ENCODE data around the gene CTRB1. TPM values are rescaled to one million over a fixed set of nuclear protein-coding genes. Genes with fewer than 3 reads are reported as not detected.
A peak's percentile ranks its signal among the peaks of the same experiment; 100 is the strongest.

The CTRB1 gene
- total RNA-seq, 1 experiment from 2014 or later: not detected

DNA sequence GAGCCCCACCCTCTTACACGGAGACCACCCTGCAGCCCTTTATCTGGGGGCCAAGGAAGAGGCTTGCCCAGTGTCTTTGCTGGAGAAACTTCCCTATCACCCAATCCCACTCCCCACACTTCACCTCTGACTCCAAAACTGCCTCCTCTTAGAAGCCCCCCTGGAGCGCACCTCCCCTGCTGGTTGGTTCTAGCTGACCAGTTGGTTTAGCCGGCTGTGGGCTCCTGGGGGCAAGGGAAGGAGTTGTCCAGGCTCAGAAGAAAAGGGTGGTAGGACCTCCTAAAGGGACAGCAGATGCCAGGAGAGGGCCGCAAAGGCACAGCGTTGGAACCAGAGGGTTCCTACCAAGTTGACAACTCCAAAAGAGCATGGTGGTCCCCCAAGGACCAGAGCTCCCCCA, 30.7 kb downstream of the CTRB1 start:
- POLR2A ChIA-PET (ENCODE audit: unreplicated experiment): interaction anchor here (0.6 to 0.9 kb wide), 2 partner anchors 31 to 80 kb away, joined by 4 read pairs; no protein-coding TSS in a partner anchor

DNA sequence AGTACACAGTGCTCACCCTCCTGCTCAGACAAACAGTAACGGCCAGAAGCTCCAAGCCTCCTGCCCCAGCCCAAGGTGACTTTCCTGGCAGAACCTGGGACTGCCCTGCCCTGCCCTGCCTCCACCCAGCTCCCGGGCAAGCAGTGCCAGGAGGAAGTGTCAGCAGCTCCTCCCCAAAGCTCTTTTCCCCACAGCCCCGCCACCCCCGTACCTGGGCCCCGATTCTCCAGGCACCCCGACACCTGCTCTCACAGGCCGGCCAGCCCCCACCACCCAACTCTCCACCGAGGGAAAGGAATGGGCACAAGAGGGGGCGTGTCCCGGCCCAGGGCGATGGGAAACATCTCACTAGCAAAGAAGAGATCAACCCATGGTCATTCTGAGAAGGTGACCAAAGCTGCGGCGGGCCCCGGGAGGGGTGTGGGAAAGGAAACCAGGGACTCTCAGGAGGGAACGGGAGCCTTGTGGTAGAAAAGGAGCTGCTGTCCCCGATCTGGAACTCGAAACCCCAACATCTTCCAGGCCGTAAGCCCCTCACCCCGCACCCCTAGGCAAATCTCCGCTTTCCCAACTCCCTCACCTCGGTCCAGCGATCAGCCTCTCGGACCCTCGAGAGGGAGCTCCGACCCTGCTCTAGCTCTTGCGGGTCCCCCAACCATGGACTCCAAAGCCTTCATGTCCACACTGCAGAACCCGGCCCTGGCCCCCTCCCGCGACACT, 31.5 kb downstream of the CTRB1 start:
- H3K27ac ChIP-seq: peak overlapping the region; percentile 54; the same call in 1 of the 2 replicates
- peak in 1 of 2 experiments; percentile 49 for DNase-seq

More for the DNA sequence above, 30.7 kb downstream of the CTRB1 start:
- no TSS peak for BruUV-seq (replicated peaks)
- Histone ChIP-seq H3K27ac (no peak overlapping the region), H3F3A (ENCODE audit: insufficient read depth, low read depth) (peaks cover 33% of the 10 kb centered on the region), H4K20me1 (ENCODE audit: insufficient read depth) (peaks cover 45% of the 10 kb centered on the region), H3K9me3 (ENCODE audit: insufficient read depth, low read depth) (no peaks in the 10 kb centered on the region), H3K4me2 (peak overlapping the region; percentile 79), H3K79me2 (ENCODE audit: low read depth) (peaks cover 59% of the 10 kb centered on the region), H3K4me3 (peak overlapping the region; percentile 71; the same call in 1 of the 2 replicates), H3K9me2 (ENCODE audit: insufficient read depth) (no peaks in the 10 kb centered on the region), H3K27me3 (ENCODE audit: insufficient read depth, low read depth) (no peaks in the 10 kb centered on the region), H2AFZ (no peak overlapping the region), H3K4me1 (replicated peaks; ENCODE audit: insufficient read depth) (peaks cover 63% of the 10 kb centered on the region), H3K36me3 (ENCODE audit: low read depth) (no peaks in the 10 kb centered on the region)
- intact Hi-C loops (cut with micrococcal nuclease; ENCODE audit: unreplicated experiment): no loop called here
- DNase-seq: no peak
- CTCF ChIA-PET: no interaction called here
- TF ChIP-seq EZH2 (IDR thresholded peaks at IDR 0.05; ENCODE audit: low read depth): no peak
- TF ChIP-seq, protein P1, sequence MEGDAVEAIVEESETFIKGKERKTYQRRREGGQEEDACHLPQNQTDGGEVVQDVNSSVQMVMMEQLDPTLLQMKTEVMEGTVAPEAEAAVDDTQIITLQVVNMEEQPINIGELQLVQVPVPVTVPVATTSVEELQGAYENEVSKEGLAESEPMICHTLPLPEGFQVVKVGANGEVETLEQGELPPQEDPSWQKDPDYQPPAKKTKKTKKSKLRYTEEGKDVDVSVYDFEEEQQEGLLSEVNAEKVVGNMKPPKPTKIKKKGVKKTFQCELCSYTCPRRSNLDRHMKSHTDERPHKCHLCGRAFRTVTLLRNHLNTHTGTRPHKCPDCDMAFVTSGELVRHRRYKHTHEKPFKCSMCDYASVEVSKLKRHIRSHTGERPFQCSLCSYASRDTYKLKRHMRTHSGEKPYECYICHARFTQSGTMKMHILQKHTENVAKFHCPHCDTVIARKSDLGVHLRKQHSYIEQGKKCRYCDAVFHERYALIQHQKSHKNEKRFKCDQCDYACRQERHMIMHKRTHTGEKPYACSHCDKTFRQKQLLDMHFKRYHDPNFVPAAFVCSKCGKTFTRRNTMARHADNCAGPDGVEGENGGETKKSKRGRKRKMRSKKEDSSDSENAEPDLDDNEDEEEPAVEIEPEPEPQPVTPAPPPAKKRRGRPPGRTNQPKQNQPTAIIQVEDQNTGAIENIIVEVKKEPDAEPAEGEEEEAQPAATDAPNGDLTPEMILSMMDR (conservative IDR thresholded peaks at IDR 0.05): no peak

DNA sequence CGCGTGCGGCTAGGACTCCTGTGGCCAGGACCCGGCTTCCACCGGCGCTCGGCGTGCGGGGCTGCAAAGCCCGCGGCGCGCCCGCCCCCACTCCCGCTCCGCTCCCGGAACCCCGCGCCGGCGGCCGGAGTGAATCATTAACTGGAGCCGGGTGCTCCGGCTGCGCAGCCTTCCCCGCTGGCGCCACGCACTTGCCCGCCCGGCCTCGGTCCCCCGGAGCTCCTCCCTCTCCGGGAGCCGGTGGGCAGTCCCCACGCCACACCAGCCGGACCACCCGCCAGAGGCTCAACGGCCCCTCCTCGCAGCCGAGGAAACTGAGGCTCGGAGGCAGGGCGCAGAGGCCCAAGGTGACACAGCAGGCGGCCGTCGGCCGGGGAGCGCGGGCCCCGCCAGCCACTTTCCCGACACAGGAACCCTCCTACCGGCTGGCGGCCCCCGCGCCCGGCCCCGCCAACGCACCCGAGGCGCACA, 32.1 kb downstream of the CTRB1 start:
- peak overlapping the region; percentile 54; the same call in 1 of the 2 replicates for H3K27ac ChIP-seq
- H3K27me3 ChIP-seq (ENCODE audit: insufficient read depth, low read depth): no peaks in the 10 kb centered on the region
- no peaks in the 10 kb centered on the region for H3K36me3 ChIP-seq (ENCODE audit: low read depth)
- H3K9me3 ChIP-seq (ENCODE audit: insufficient read depth, low read depth): no peaks in the 10 kb centered on the region
- no peaks in the 10 kb centered on the region for H3K9me2 ChIP-seq (ENCODE audit: insufficient read depth)
- POLR2A ChIA-PET (ENCODE audit: unreplicated experiment): interaction anchor here (0.6 to 0.9 kb wide), 2 partner anchors 31 to 55 kb away, joined by 3 to 6 read pairs; no protein-coding TSS in a partner anchor
- H4K20me1 ChIP-seq (ENCODE audit: insufficient read depth): peaks cover 57% of the 10 kb centered on the region
- H3K4me3 ChIP-seq: peak overlapping the region; percentile 71
- BruUV-seq (replicated peaks): no TSS peak
- peaks cover 66% of the 10 kb centered on the region for H3K79me2 ChIP-seq (ENCODE audit: low read depth)
- no peak for DNase-seq
- H3K4me2 ChIP-seq: peak overlapping the region; percentile 79
- no peak for TF ChIP-seq EZH2 (IDR thresholded peaks at IDR 0.05; ENCODE audit: low read depth)
- TF ChIP-seq, protein P1 (conservative IDR thresholded peaks at IDR 0.05): no peak
- H2AFZ ChIP-seq: peak overlapping the region; percentile 64
- peaks cover 60% of the 10 kb centered on the region for H3K4me1 ChIP-seq (replicated peaks; ENCODE audit: insufficient read depth)
- CTCF ChIA-PET: interaction anchor here (0.6 kb wide), 1 partner anchor 214 kb away, joined by 3 read pairs; the partner anchor contains the start of gene TMEM170A
- intact Hi-C loops (cut with micrococcal nuclease; ENCODE audit: unreplicated experiment): no loop called here
- H3F3A ChIP-seq (ENCODE audit: insufficient read depth, low read depth): peaks cover 31% of the 10 kb centered on the region

More for the DNA sequence above, 31.5 kb downstream of the CTRB1 start:
- Histone ChIP-seq H4K20me1 (ENCODE audit: insufficient read depth) (peaks cover 53% of the 10 kb centered on the region), H3K36me3 (ENCODE audit: low read depth) (no peaks in the 10 kb centered on the region), H3K9me3 (ENCODE audit: insufficient read depth, low read depth) (no peaks in the 10 kb centered on the region), H3K27me3 (ENCODE audit: insufficient read depth, low read depth) (no peaks in the 10 kb centered on the region), H3K4me2 (peak overlapping the region; percentile 79), H3K4me3 (peak overlapping the region; percentile 71), H3K4me1 (replicated peaks; ENCODE audit: insufficient read depth) (peaks cover 63% of the 10 kb centered on the region), H3F3A (ENCODE audit: insufficient read depth, low read depth) (peaks cover 33% of the 10 kb centered on the region), H3K9me2 (ENCODE audit: insufficient read depth) (no peaks in the 10 kb centered on the region), H3K79me2 (ENCODE audit: low read depth) (peaks cover 61% of the 10 kb centered on the region), H2AFZ (peak overlapping the region; percentile 64; the same call in 1 of the 2 replicates)
- ChIA-PET POLR2A (ENCODE audit: unreplicated experiment) (interaction anchor here (0.6 to 0.9 kb wide), 5 partner anchors 30 to 319 kb away, joined by 3 to 6 read pairs (median 4); no protein-coding TSS in a partner anchor), CTCF (no interaction called here)
- no TSS peak for BruUV-seq (replicated peaks)
- intact Hi-C loops (cut with micrococcal nuclease; ENCODE audit: unreplicated experiment): no loop called here
- TF ChIP-seq, protein P1 (conservative IDR thresholded peaks at IDR 0.05): no peak
- no peak for TF ChIP-seq EZH2 (IDR thresholded peaks at IDR 0.05; ENCODE audit: low read depth)
